Left renal pelvis (tissue), 4 donors: ENCODE measurements around the gene TOR4A. TPM values are rescaled to one million over a fixed set of nuclear protein-coding genes. Genes with fewer than 3 reads are reported as not detected.

Experiments used
- DNase-seq, 4 donors: peaks; one replicate each; pipeline ENCODE4 v3.0.0-alpha.2; 2013; ENCODE audit warnings: low read depth in 4 of 4, low spot score in 3 of 4
- polyA plus RNA-seq, 4 donors: library from polyadenylated mRNA; unstranded; fragments of 120-200 nt; gene quantifications; one replicate each; pipeline ENCODE4 v1.2.1, GENCODE V29; 2013; ENCODE audit not compliant: insufficient read length in 4 of 4

The TOR4A gene
- polyA plus RNA-seq, 4 donors, result 3.0 to 5.8 (median 4.9) TPM

DNA sequence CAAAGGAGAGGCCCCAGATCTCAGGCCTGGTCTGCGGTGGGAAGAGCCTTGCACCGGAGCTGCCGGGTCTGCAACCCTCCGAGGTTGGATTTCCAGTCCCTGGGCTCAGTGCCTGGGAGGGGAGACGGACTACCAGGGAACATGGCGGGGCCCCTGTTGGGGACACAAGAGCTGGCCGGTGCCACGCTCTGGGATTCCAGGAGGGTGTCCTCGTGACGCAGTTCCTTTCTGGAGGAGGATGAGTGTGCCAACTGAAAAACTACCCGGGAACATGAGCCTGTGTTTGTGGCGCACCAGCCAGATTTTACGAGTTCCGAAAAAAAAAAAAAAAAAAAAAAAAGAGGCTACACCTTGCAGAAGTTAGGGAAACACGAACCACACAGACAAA is 15.6 kb downstream of the TOR4A start:
- no peak for DNase-seq

DNA sequence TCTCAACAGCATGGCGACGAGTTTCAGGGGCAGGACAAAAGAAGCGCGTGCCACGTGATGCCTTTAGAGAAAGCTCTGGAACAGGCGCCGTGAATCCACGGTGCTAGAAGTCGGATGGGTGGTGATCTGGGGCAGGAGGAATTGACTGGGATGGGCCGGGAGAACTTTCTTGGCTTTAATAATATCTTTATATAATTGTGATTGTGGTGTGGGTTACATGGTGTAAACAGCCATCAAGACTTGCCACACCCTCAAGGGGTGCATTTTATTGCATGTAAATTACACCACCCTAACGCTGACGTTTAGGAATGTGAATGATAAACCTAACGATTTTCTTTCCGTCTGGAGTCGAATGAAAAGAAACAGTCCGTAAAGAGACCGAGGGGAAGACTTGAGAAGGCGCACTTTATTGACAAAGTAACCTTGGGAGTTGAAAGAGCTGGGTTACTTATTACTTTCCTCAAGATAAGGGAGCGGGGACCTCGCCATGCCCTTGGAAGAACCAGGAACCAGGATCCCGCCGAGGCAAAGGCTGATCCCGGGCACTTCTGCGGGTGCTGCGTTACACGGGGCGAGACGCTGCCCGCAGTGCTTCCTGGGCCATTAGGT is 16.1 kb downstream of the TOR4A start:
- DNase-seq, result no peak

DNA sequence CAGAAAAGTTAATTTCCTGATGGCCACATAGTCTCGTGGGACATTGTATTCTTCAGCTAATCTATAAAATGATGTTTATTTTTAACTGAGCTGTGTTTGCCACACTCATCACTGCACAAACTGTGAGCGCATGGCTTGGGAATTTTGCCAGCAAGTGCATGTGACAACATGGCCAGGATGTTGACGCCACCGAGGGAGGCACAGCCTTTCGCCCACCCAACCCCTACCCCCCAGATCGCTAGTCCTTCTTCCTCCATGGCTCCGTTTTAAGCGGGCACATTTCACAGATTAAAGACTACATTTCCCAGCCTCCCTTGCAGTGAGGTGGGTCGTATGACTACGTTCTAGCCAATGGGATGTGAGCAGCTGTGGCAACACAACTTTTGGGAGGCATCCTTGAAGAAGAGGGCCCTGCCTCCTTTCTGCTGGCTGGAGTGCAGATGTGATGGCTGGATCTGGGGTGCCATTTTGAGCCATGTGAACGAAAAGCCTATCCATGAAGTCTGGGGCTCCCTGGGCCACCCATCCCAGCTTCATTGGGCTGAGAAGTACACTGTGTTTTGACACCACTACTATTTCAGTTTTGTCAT is 16.7 kb downstream of the TOR4A start:
- DNase-seq, result no peak

DNA sequence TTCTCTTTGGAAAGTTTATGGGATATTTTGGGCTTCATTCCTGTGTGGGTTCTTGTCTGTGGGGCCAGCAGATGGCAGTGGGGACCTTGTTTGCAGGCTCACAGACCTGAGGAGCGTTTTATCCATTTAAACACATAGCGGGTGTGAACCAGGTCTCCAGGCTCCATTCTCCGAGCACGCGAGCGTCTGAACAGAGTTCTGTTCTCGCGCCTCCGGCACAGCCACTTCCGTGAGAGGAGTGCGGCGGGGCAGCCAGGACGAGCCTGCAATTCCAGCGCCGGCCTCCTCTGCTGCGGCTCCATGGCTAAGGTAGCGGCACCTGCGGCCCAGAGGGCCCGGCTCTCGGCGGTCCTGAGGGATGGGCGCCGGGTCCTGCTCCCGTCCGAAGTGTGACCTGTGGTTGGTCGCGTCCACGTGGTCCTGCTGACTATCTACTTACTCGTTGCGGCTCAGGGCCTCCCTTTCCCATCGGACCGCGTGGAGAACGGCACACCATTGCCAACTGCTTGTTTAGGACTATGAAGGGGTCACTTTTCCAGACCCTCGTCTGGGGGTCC is 17.2 kb downstream of the TOR4A start:
- DNase-seq, result no peak

DNA sequence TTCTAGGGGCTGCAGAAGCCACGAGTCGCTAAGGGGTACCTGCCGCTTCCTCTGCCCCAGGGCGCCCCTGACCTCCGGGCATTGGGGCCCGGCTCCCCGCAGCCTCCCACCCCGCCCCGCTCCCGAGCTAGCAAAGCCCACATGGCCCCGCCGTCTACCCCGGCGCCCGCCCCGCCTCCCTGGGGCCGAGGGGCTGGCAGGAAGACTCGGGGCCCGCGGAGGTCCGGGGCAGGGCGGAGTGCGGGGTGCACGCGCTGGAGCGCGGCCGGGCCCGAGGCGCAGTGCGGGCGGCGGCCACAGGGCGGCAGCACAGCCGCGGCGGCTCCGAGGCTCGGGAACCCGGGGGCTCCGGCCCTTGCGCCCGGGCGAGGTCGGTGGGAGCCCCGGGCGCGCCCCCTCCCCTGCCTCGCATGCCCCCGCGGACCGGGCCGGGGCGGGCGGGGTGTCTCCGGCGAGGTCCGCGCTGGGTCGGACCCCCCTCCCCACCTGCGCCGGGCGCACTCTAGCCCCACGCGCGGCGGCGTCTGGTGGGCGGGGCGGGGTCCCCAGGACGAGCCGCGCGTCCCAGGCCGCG is 17.8 kb downstream of the TOR4A start:
- DNase-seq, result no peak

DNA sequence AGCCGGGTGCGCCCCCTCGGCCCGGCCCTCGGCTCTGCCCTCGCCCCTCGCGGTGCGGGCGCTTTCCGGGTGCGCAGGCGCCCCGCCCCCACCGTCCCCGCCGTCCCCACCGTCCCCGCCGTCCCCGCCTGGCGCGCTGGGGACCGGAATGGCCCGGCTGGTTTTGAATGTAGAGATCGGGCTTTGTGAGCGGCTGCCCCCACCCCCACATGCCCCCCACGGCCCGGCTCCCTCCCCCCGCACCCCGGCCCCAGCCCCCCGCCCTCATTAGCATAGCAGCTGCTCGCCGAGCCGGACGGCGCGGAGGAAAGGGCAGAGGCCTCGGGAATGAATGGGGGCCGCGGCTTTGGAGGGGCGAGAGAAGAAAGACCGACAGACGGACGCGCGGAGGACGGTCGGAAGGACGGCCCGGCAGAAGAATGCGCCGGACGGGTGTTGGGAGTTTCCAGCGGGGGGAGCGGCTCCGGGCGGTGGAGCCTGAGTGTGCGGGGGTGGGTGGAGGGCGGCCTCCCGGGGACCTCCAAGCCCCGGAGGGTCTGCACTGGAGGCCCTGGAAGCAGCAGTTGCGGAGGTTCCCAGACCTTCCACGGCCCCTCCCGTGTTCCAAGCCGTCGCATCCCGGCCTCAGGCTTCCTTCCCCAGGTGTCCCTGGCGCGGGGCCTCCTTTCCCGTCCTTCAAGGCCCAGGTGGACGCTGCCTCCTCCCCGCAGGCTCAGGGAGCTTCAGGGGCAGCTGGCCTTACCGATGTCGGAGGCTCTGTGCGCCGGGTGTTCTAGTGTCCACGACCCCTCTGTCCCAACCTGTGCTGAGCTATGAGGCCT is 18.5 kb downstream of the TOR4A start:
- DNase-seq, result no peak

DNA sequence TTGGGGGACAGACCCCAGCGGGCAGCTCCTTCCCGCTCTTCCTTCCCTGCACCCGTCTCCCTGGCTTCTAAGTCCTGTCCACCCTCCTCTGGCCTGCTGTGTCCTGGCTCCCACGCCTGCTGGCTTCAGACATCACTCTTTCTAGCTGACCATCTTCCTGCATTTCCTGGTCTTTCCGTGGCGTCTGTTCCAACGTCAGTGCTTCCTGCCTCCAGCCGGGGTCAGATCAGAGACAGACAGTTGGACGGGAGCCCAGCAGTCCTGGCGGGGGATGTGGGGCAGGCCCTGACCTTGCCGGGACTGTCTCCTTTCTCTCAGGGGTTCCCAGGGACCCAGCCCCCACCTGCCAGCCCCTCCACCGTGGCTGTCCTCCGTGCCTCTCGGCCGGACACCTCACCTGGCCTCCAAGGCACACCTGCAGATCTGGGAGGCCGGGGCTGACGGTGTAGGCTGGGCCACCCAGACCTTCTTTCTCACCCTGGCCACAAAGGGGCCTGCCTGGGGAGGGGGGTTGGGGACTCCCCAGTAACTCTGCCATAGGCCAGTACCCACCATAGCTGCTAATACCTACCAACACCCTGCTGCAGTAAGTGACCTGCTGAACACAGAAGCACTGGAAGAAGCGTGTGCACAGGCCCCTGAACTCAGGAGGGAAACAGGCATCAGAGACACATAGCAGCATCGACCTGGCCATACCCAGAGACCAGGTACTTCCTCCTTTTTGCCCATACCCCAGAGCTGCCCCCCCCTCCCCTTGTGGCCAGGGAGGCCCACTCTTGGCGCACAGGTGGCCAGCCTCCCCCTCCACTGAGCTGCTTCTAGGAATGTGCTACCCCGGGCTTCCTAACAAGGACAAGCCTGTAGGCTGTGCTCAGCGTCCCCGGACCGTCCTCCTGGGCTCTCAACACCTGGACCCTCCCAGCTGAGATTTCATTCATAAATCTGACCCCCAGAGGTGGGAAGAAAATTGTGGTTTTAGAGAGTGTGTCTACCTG is 19.4 kb downstream of the TOR4A start:
- DNase-seq, result no peak

DNA sequence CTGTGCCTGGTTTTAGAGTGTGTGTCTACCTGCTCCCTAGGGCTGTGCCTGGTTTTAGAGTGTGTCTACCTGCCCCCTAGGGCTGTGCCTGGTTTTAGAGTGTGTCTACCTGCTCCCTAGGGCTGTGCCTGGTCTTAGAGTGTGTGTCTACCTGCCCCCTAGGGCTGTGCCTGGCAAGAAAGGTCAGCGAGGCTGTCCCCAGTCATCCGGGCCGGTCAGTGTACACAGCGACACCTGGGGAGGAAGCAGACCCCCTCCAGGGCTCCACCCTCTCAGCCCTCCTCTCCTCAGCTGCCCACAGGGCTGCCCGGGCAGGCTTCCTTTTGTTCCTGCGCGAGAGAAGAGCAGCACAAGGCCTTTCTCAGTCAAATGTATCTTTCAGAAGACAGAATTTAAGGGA is 20.4 kb downstream of the TOR4A start:
- DNase-seq, result no peak

DNA sequence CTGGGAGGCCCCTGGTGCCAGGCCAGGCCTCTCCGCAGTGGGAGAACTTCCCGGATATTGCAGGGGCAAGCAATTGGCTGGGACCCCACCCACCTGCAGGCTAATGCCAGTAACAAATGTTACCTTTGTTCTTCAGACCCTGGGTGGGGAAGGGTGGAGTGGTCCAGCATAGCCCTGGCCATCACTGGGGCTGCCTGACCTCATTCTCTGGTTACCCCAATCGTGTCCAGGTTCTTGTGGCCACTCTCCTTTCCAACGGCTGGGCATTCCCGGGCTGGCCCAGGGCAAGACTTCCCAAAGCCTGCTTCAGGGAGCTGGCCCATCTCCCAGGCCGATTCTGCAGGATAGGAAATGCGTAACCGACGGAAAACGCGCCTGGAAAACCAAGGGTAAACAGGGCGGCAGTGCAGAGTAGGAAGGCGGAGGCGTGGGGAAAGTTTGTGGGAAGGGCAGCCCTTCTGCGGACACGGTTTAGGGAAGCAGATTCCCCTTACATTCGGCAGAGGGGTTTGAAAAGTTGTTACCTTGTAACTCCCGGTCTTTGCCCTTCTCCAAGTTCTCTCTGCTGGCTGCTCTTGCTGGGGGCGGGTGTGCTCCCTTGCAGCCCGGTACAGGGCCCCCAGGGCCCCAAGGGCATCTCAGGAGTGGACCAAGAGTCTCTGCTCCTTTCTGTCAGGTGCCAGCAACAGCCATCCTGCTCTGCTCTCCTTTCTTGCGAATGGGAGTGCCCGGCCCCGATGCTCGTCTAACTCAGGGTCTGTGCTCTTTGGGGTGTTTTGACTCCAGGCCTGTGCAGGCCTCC is 21.1 kb downstream of the TOR4A start:
- no peak for DNase-seq

DNA sequence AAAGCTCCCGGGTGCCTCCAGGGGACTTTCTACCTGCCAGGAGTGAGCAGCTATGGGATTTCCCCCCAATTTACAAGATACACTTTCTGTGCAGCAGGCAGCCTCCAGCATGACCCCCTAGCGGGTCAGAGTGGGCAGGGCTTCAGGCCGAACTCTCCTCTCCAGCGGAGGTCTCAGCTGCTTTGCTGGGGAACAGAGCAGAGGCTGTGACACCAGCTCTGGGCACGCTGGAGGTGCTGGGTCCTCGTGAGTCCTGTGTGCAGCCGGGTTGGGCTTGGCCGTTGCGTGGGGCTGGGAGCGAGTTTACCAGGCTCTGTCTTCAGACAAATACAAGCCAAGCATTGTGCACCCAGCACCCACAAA is 21.7 kb downstream of the TOR4A start:
- no peak for DNase-seq

DNA sequence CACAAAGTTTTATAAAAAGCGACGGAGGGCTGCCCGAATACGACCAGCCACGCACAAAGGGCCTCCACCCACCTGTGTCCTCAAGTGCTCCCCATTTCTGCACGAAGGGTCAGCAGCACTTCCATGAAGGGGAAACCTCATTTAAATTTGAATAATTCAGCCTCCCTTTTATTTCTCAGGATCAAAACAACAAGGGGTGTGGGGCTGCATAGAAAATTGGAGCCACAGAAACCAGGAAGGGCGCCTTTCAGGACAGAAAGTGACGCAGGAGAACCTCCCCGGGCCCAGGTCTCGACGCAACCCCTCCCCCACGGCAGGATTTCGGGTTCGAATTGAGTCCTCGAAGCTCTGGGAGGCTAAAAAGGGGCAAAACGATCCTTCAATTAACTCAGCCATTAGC is 22.4 kb downstream of the TOR4A start:
- no peak for DNase-seq

DNA sequence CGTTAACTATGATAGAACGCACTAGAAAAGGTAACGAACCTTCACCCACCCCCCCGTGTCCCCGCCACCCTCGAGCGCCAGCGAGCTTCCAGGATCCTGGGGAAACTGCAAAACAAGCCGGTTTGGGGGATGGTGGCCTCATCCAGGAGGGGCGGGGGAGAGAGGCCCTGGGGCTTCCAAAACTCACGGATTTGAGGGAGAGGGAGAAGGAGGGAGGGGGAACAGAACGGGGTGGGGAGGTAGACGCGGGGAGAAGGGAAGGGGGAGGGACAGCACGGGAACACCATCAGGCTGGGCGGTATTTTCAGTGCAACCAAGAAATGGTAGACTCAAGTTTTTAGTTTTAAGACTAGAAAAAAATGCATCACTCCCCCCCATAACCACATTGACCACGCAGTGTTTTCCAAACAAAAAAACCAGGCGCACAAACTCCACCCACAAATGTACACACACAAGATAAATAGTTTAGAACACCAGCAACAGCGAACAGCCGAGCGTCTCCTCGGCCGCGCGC is 23.1 kb downstream of the TOR4A start:
- DNase-seq, result no peak

DNA sequence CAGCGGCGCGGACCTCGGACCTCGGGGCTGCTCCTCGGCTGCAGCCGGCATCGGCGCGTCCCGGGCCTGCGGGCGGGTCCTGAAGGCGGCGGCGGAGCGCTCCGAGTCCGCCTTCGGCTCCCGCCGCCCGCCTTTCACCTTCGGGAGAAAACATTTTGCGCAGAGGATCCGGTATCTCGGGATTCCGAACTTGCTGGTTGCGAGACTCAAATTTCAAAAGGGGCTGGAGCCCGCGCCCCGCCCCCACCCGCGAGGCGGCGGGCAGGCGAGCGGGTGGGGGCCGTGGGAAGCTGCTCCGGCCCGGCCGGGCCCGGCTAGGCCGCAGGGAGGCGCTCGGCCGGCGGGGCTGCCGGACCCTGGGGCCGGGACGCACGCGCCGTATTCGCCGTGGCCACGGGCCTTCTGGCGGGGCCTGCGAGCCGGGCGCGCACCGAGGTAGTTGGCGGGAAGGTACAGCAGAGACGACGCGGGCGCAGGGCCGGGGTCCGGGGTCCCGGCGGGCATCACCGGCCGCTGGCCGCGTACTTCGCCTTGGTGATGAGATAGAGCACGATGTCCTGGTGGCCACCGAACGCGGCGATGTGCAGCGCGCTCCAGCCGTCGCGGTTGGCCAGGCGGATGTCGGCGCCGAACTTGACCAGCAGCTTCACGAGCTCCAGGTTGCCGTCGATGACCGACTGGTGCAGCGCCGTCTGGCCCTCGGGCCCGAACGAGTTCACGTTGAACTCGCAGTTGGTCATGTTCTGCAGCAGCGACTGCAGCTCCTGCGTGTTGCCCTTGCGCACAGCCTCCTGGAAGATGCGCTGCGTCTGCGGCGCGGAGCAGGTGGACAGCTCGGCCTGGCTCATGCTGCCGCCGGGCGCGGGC is 23.8 kb downstream of the TOR4A start:
- no peak for DNase-seq

DNA sequence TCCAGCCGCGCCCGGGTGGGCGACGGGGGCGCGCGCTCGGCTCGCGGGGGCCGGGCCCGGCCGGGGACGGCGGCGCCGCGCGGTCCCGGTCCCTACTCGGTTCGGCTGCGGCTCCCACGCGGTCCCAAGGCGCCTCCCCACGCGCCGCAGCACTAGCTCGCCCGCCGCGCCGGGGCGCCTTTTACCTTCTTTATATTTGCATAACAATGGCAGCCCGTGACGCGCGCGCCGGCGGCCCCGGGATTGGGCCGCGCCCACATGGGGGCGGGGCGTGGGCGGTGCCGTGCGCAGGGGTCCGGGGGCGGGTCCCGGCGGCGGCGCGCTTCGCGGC is 24.6 kb downstream of the TOR4A start, which contains the start of gene NRARP:
NRARP (minus strand) TSS at position 154 of the 331 bp plus-strand sequence. CDS start 343 bp downstream, outside the sequence.
- DNase-seq, result peak in 2 of 4 donors; percentile 73 to 76

DNA sequence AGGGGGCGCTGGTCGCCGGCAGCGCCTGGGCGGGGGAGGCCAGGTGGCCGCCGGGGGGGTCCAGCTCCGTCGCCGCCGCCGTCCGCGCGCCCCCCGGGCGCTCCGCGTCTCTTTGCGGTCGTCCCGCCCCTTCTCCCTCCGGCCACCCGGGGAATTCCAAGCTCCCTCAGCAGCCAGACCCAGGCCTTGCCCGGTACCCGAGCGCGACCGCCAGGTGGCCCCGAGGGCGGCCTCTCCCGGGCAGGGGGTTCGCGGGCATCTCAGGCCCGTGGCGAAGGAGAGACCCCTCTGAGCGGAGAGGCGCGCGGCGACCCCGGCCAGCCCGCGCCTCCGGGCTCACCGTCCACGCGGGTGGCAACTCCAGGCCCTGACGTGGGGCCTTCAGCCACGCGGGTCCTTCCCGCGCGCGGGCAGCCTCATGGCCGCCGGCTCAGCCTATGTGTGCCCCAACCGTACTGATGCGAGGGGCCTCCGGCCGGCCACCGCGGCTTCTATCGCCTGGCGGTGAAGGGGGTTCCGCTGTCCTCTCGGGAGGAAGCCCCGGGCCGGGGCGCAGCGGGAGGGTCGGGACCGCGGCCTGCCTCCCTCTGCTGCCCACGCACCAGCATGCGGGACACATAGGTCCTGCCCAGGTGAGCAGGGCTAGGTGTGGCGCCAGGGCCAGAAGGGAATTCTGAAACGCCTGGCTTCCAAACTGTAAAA is 25.1 kb downstream of the TOR4A start:
- no peak for DNase-seq

DNA sequence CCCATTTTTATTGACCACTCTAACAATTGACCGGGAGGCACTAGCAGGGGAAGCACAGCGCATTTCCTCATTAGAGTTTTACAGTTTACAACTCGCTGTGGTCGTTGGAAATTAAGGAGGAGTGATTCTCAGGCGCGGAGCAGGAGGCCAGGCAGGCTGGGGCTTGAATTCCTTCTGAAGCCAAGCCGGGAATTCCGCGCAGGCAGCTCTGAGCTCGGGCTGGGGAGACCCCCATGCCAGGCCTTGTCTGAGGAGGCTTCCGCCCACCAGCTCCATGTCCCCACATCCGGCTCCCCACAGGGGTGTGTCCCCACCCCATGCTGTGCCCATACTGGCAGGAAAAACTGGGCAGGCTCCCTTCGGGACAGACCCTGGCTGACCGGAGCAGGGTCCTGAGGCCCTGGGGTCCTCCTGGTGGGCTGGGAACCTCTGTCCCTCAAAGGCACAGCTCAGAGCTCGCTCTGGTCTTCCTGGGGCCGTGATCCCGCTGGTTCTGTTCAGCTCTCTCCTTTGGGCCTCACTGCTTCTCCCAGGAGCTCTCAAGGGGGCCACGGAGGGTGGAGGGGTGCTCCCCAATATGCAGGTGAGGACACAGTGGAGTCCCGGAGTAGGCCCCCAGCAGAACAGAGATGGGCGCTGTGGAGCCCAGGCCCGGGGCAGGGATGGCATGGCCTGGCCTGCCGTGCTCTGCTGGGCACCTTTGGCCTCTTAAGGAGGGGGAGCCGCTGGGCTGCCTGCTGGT is 25.8 kb downstream of the TOR4A start:
- no peak for DNase-seq

DNA sequence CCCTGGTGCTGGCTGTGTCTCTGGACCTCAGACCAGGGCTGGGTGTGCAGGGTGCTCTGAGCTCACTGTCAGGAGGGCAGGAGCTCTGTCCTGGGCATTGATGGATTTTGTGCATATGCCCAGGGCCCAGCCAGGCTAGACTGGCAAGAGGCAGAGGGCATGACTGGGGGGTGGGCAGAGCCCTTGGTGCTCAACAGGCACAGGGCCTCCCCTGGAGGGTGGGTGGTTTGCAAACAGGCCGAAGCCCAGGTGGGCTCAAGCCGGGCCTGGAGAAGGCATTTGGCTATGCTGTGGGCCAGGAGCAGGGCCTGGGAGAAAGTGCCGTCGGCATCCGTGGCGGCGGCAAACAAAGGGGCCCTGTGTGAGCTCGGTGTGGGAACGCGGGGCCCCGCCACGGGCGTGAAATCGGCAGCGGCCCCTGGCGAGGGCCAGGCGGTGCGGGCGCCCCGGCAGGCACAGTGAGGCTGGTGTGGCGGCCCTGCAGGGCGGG is 26.4 kb downstream of the TOR4A start:
- no peak for DNase-seq
